Measurements from ENCODE around the gene ZNF384. TPM values are rescaled to one million over a fixed set of nuclear protein-coding genes. Genes with fewer than 3 reads are reported as not detected.

Gene ZNF384
- total RNA-seq, 1 donor from 2014 or later = 50.6 TPM

DNA sequence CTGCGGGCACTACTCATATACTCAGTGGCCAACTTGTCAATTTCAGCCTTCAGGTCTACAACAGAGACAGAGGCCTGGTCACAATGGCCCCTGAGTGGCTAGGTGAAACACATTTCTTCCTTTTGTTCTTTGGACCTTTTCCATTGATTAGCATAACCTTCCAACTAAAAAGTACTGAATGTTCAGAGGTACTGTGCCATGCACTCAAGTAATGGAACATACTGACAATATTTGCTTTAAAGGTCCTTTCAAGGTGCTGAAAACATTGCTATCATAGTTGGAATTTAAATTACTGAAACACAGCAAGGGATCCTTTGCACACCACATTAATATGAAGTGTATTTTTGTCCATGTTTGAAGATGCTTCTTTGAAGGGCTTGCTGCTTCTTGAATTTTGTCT, 35.8 kb downstream of the ZNF384 start:
- Mint-ChIP-seq H3K36me3 (ENCODE audit: low read depth, unreplicated experiment) (peaks cover 42% of the 10 kb centered on the region), H3K4me1 (ENCODE audit: low read depth, unreplicated experiment) (no peaks in the 10 kb centered on the region), H3K4me3 (ENCODE audit: unreplicated experiment) (no peak overlapping the region), H3K9me3 (ENCODE audit: unreplicated experiment) (peaks cover 1% of the 10 kb centered on the region), H3K27ac (ENCODE audit: unreplicated experiment) (no peak overlapping the region), H3K27me3 (ENCODE audit: low read depth, unreplicated experiment) (no peaks in the 10 kb centered on the region)
- Histone ChIP-seq H3K4me1 (ENCODE audit: insufficient read depth, low read length) (no peaks in the 10 kb centered on the region), H3K4me2 (ENCODE audit: low read length) (no peak overlapping the region), H3K4me3 (ENCODE audit: insufficient read depth, low read depth, low read length) (no peak overlapping the region), H3K79me2 (ENCODE audit: insufficient read depth, low read length) (peaks cover under 1% of the 10 kb centered on the region), H3K27me3 (ENCODE audit: insufficient read depth, low read length) (no peaks in the 10 kb centered on the region), H4K20me1 (ENCODE audit: insufficient read depth, low read length) (no peaks in the 10 kb centered on the region), H2AFZ (ENCODE audit: low read depth, low read length) (no peak overlapping the region), H3K36me3 (ENCODE audit: insufficient read depth, low read length) (peaks cover 26% of the 10 kb centered on the region), H3K27ac (ENCODE audit: low read depth, low read length) (no peak overlapping the region), H3K9me3 (ENCODE audit: insufficient read depth, low read depth, low read length) (no peaks in the 10 kb centered on the region), H3K9ac (ENCODE audit: low read length) (no peak overlapping the region)
- FAIRE-seq (no peak), DNase-seq (ENCODE audit: low read depth) (no peak)
- TF ChIP-seq, protein P1, sequence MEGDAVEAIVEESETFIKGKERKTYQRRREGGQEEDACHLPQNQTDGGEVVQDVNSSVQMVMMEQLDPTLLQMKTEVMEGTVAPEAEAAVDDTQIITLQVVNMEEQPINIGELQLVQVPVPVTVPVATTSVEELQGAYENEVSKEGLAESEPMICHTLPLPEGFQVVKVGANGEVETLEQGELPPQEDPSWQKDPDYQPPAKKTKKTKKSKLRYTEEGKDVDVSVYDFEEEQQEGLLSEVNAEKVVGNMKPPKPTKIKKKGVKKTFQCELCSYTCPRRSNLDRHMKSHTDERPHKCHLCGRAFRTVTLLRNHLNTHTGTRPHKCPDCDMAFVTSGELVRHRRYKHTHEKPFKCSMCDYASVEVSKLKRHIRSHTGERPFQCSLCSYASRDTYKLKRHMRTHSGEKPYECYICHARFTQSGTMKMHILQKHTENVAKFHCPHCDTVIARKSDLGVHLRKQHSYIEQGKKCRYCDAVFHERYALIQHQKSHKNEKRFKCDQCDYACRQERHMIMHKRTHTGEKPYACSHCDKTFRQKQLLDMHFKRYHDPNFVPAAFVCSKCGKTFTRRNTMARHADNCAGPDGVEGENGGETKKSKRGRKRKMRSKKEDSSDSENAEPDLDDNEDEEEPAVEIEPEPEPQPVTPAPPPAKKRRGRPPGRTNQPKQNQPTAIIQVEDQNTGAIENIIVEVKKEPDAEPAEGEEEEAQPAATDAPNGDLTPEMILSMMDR (IDR thresholded peaks at IDR 0.05; ENCODE audit: insufficient read depth, low read depth, low read length) = no peak
- TF ChIP-seq EZH2 (IDR thresholded peaks at IDR 0.05; ENCODE audit: insufficient read depth, low read length) = no peak

DNA sequence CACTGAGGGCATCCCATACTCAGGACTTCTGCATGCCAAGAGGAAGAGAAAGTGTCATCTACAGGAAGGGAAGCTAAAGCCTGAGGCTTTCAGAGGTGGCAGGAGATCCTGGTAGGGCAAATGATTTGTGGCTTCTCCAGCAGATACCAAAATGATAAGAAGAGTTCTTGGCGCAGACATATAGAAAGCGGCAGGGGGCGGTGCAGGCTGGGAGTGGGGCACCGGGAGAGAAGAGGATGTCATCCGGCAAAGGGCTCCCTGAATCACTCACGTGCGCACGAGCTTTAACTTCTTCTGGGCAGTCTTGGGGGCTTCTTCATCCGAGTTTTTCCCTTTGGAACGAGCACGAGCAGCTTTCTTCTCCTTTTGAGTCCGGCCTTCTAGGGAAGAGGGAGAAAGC, 36.8 kb downstream of the ZNF384 start:
- H3K4me3 ChIP-seq (ENCODE audit: insufficient read depth, low read depth, low read length) = no peak overlapping the region
- FAIRE-seq (no peak), DNase-seq (ENCODE audit: low read depth) (no peak)
- no peaks in the 10 kb centered on the region for H3K27me3 Mint-ChIP-seq (ENCODE audit: low read depth, unreplicated experiment)
- H3K27me3 ChIP-seq (ENCODE audit: insufficient read depth, low read length) = no peaks in the 10 kb centered on the region
- no peak overlapping the region for H2AFZ ChIP-seq (ENCODE audit: low read depth, low read length)
- H3K4me2 ChIP-seq (ENCODE audit: low read length) = no peak overlapping the region
- no peak for TF ChIP-seq EZH2 (IDR thresholded peaks at IDR 0.05; ENCODE audit: insufficient read depth, low read length)
- no peaks in the 10 kb centered on the region for H3K4me1 Mint-ChIP-seq (ENCODE audit: low read depth, unreplicated experiment)
- H3K36me3 ChIP-seq (ENCODE audit: insufficient read depth, low read length) = peaks cover 26% of the 10 kb centered on the region
- H3K9me3 ChIP-seq (ENCODE audit: insufficient read depth, low read depth, low read length) = no peaks in the 10 kb centered on the region
- peak overlapping the region; percentile 4 for H3K4me3 Mint-ChIP-seq (ENCODE audit: unreplicated experiment)
- H3K27ac ChIP-seq (ENCODE audit: low read depth, low read length) = no peak overlapping the region
- H3K79me2 ChIP-seq (ENCODE audit: insufficient read depth, low read length) = no peaks in the 10 kb centered on the region
- peaks cover under 1% of the 10 kb centered on the region for H3K4me1 ChIP-seq (ENCODE audit: insufficient read depth, low read length)
- H3K9me3 Mint-ChIP-seq (ENCODE audit: unreplicated experiment) = peaks cover 10% of the 10 kb centered on the region
- no peak overlapping the region for H3K9ac ChIP-seq (ENCODE audit: low read length)
- no peaks in the 10 kb centered on the region for H4K20me1 ChIP-seq (ENCODE audit: insufficient read depth, low read length)
- H3K27ac Mint-ChIP-seq (ENCODE audit: unreplicated experiment) = no peak overlapping the region
- peaks cover 44% of the 10 kb centered on the region for H3K36me3 Mint-ChIP-seq (ENCODE audit: low read depth, unreplicated experiment)

DNA sequence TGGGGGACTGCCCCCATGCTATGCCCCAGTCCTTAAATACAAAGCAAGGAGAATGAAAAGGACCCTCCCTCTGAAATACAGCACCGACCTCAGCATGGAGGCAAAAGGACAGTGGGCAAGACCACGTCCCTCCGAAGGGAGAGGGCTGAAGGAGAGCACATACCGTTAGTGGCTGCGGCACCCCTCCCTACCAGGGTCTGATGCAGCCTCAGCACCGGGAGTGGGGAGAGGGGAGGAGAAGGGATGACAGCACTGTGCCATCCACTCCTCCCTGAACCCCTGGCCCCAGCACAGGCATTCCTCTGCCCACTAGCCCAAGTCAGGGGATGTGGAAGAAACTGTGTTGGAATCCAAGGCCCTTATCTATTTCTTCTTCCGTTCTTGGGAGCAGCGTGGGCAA, 38.3 kb downstream of the ZNF384 start:
- Mint-ChIP-seq H3K9me3 (ENCODE audit: unreplicated experiment) (peaks cover 21% of the 10 kb centered on the region), H3K4me1 (ENCODE audit: low read depth, unreplicated experiment) (no peaks in the 10 kb centered on the region), H3K4me3 (ENCODE audit: unreplicated experiment) (no peak overlapping the region), H3K27ac (ENCODE audit: unreplicated experiment) (no peak overlapping the region), H3K27me3 (ENCODE audit: low read depth, unreplicated experiment) (peaks cover 1% of the 10 kb centered on the region), H3K36me3 (ENCODE audit: low read depth, unreplicated experiment) (peaks cover 54% of the 10 kb centered on the region)
- TF ChIP-seq, protein P1 (IDR thresholded peaks at IDR 0.05; ENCODE audit: insufficient read depth, low read depth, low read length) = no peak
- no peak for TF ChIP-seq EZH2 (IDR thresholded peaks at IDR 0.05; ENCODE audit: insufficient read depth, low read length)
- H3K27ac ChIP-seq (ENCODE audit: low read depth, low read length) = no peak overlapping the region
- H4K20me1 ChIP-seq (ENCODE audit: insufficient read depth, low read length) = no peaks in the 10 kb centered on the region
- no peak overlapping the region for H3K4me3 ChIP-seq (ENCODE audit: insufficient read depth, low read depth, low read length)
- no peak overlapping the region for H3K4me2 ChIP-seq (ENCODE audit: low read length)
- H3K9ac ChIP-seq (ENCODE audit: low read length) = no peak overlapping the region
- no peaks in the 10 kb centered on the region for H3K9me3 ChIP-seq (ENCODE audit: insufficient read depth, low read depth, low read length)
- FAIRE-seq (no peak), DNase-seq (ENCODE audit: low read depth) (no peak)
- no peaks in the 10 kb centered on the region for H3K27me3 ChIP-seq (ENCODE audit: insufficient read depth, low read length)
- H2AFZ ChIP-seq (ENCODE audit: low read depth, low read length) = no peak overlapping the region
- H3K4me1 ChIP-seq (ENCODE audit: insufficient read depth, low read length) = peaks cover 5% of the 10 kb centered on the region
- H3K36me3 ChIP-seq (ENCODE audit: insufficient read depth, low read length) = peaks cover 23% of the 10 kb centered on the region
- H3K79me2 ChIP-seq (ENCODE audit: insufficient read depth, low read length) = no peaks in the 10 kb centered on the region

All from astrocyte (in vitro differentiated cells and primary cell).